Breast epithelium (tissue), 3 donors: ENCODE data around the gene PDCD1LG2.

Experiments
- CTCF ChIP-seq, 3 donors: fragments of 450-650 bp; IDR thresholded peaks; one replicate each; pipeline ENCODE4 v1.5.1; 2016 to 2017; ENCODE audit warnings: antibody characterized with exemption in 3 of 3, mild to moderate bottlenecking in 3 of 3, moderate library complexity in 3 of 3
- POLR2A ChIP-seq: fragments of 450-650 bp; IDR thresholded peaks from one replicate; pipeline ENCODE4 v1.6.1; 2016; ENCODE audit warnings: antibody characterized with exemption, mild to moderate bottlenecking, moderate library complexity

- TF ChIP-seq CTCF (IDR thresholded peaks at IDR 0.05): no peak
- no peak for TF ChIP-seq POLR2A
Measured at GRCh38 chr9:5532306-5532705, 22.0 kb downstream of the PDCD1LG2 start.
